Naive thymus-derived CD8-positive, alpha-beta T cell (primary cell): ENCODE data around the gene UNC13B. TPM values are rescaled to one million over a fixed set of nuclear protein-coding genes. Genes with fewer than 3 reads are reported as not detected.
"Not testable (repeated sequence)": the region's sequence is repeated elsewhere in the genome, so short reads cannot be mapped to it uniquely, and the experiment has no call there.

Experiments
- ATAC-seq, 2 donors: fragments of 150-1000 bp; cut with Tn5 transposase in 1 of 2; sonication (Bioruptor Pico), chemical (Tn5 transposase) in 1 of 2; 1 replicate in 1 of 2; 2 replicates in 1 of 2; pipeline ENCODE4 v1.10.0; 2021; ENCODE audit warnings: mild to moderate bottlenecking in 2 of 2, moderate library complexity in 2 of 2
- POLR2A ChIA-PET: fragments of 350-600 bp; sonication (Branson Sonifier 250); formaldehyde crosslinking; loops from one replicate; lab custom pipeline; 2021; ENCODE audit warnings: antibody characterized with exemption; lab: Charles Lee
- DNase-seq, 10 donors: peaks; one replicate each; pipeline versions ENCODE4 v3.0.0 to v3.0.0-alpha.2; 2020 to 2022
- H3K27ac Mint-ChIP-seq, 10 donors: one replicate each; pipeline ENCODE4 v1.8.0; 2020 to 2022; ENCODE audit warnings: mild to moderate bottlenecking in 10 of 10, mixed read lengths in 10 of 10, moderate library complexity in 4 of 10, inconsistent platforms in 1 of 10
- H3K27me3 Mint-ChIP-seq, 5 donors: one replicate each; pipeline ENCODE4 v1.8.0; 2021 to 2022; ENCODE audit warnings: mixed read lengths in 5 of 5
- H3K36me3 Mint-ChIP-seq, 3 donors: one replicate each; pipeline ENCODE4 v1.8.0; 2020 to 2022; ENCODE audit warnings: mixed read lengths in 3 of 3, mild to moderate bottlenecking in 2 of 3, inconsistent platforms in 1 of 3
- H3K4me1 Mint-ChIP-seq, 4 donors: one replicate each; pipeline ENCODE4 v1.8.0; 2021 to 2022; ENCODE audit warnings: mixed read lengths in 4 of 4
- H3K4me3 Mint-ChIP-seq, 10 donors: one replicate each; pipeline ENCODE4 v1.8.0; 2020 to 2022; ENCODE audit warnings: mild to moderate bottlenecking in 10 of 10, mixed read lengths in 10 of 10, moderate library complexity in 6 of 10, inconsistent platforms in 1 of 10
- H3K9me3 Mint-ChIP-seq, 9 donors: one replicate each; pipeline ENCODE4 v1.8.0; 2020 to 2022; ENCODE audit warnings: mixed read lengths in 9 of 9, mild to moderate bottlenecking in 3 of 9, inconsistent platforms in 1 of 9, moderate library complexity in 1 of 9
- polyA plus RNA-seq, 3 donors: library from polyadenylated mRNA; unstranded; fragments of 300-500 nt; fragmentation: Illumina TruSeq; gene quantifications; one replicate each; pipeline ENCODE4 v1.2.3, GENCODE V29; 2021
- total RNA-seq, 8 experiments: library from RNA in 2 of 8; stranded (reverse) in 2 of 8; gene quantifications; one replicate each; pipeline ENCODE4 v1.2.3 and lab custom pipeline; 2021 to 2026

The UNC13B gene
- total and polyA plus RNA-seq, 5 experiments from 2014 or later: 0.39 to 1.4 (median 0.77) TPM; not detected in 1

- ATAC-seq (no peak), DNase-seq (no peak)
- POLR2A ChIA-PET: no interaction called here
- Mint-ChIP-seq H3K27ac (no peak overlapping the region), H3K9me3 (no peaks in the 10 kb centered on the region), H3K4me1 (no peaks in the 10 kb centered on the region), H3K36me3 (peaks cover 0 to 2% (median 0%) of the 10 kb centered on the region in 3 donors), H3K27me3 (peaks cover 0 to 6% (median under 1%) of the 10 kb centered on the region in 5 donors), H3K4me3 (no peak overlapping the region)
Measured at GRCh38 chr9:35385042-35385441, 223.2 kb downstream of the UNC13B start.

- Mint-ChIP-seq H3K9me3 (no peaks in the 10 kb centered on the region), H3K4me1 (peaks cover 0 to 3% (median 0%) of the 10 kb centered on the region in 4 donors), H3K4me3 (no peak overlapping the region), H3K27ac (no peak overlapping the region), H3K36me3 (no peaks in the 10 kb centered on the region), H3K27me3 (peaks cover 0 to 20% (median 8%) of the 10 kb centered on the region in 5 donors)
- no peak for DNase-seq
- ATAC-seq: no peak
- POLR2A ChIA-PET: no interaction called here
Measured at GRCh38 chr9:35395076-35395705, 233.4 kb downstream of the UNC13B start.

GRCh38 chr9:35395706-35396101 is 233.9 kb downstream of the UNC13B start:
- POLR2A ChIA-PET: no interaction called here
- H3K27ac Mint-ChIP-seq: no peak overlapping the region
- DNase-seq: no peak
- H3K27me3 Mint-ChIP-seq: peaks cover 0 to 17% (median 6%) of the 10 kb centered on the region in 5 donors
- no peaks in the 10 kb centered on the region for H3K36me3 Mint-ChIP-seq
- no peak overlapping the region for H3K4me3 Mint-ChIP-seq
- ATAC-seq: no peak
- no peaks in the 10 kb centered on the region for H3K9me3 Mint-ChIP-seq
- peaks cover 0 to 3% (median 0%) of the 10 kb centered on the region in 4 donors for H3K4me1 Mint-ChIP-seq

GRCh38 chr9:35396560-35397215 is 234.9 kb downstream of the UNC13B start:
- H3K4me3 Mint-ChIP-seq: no peak overlapping the region
- H3K36me3 Mint-ChIP-seq: no peaks in the 10 kb centered on the region
- no peak for DNase-seq
- peaks cover 0 to 17% (median 6%) of the 10 kb centered on the region in 5 donors for H3K27me3 Mint-ChIP-seq
- no peak overlapping the region for H3K27ac Mint-ChIP-seq
- H3K9me3 Mint-ChIP-seq: no peaks in the 10 kb centered on the region
- POLR2A ChIA-PET: no interaction called here
- peaks cover 0 to 3% (median 0%) of the 10 kb centered on the region in 4 donors for H3K4me1 Mint-ChIP-seq
- ATAC-seq: no peak

- Mint-ChIP-seq H3K36me3 (no peaks in the 10 kb centered on the region), H3K9me3 (no peaks in the 10 kb centered on the region), H3K27me3 (peaks cover 0 to 16% (median 6%) of the 10 kb centered on the region in 5 donors), H3K4me1 (peaks cover 0 to 3% (median 0%) of the 10 kb centered on the region in 4 donors), H3K27ac (no peak overlapping the region), H3K4me3 (no peak overlapping the region)
- POLR2A ChIA-PET: no interaction called here
- DNase-seq (no peak), ATAC-seq (no peak)
Measured at GRCh38 chr9:35397216-35397698, 235.4 kb downstream of the UNC13B start.

GRCh38 chr9:35397923-35398322 is 236.1 kb downstream of the UNC13B start:
- peaks cover 0 to 15% (median 6%) of the 10 kb centered on the region in 5 donors for H3K27me3 Mint-ChIP-seq
- H3K36me3 Mint-ChIP-seq: no peaks in the 10 kb centered on the region
- POLR2A ChIA-PET: no interaction called here
- ATAC-seq: no peak
- no peaks in the 10 kb centered on the region for H3K9me3 Mint-ChIP-seq
- H3K4me3 Mint-ChIP-seq: no peak overlapping the region
- H3K4me1 Mint-ChIP-seq: peaks cover 0 to 3% (median 0%) of the 10 kb centered on the region in 4 donors
- DNase-seq: no peak
- no peak overlapping the region for H3K27ac Mint-ChIP-seq

- no peak overlapping the region for H3K4me3 Mint-ChIP-seq
- no peak overlapping the region for H3K27ac Mint-ChIP-seq
- no peaks in the 10 kb centered on the region for H3K36me3 Mint-ChIP-seq
- no peaks in the 10 kb centered on the region for H3K9me3 Mint-ChIP-seq
- ATAC-seq (no peak), DNase-seq (no peak)
- no peaks in the 10 kb centered on the region for H3K4me1 Mint-ChIP-seq
- POLR2A ChIA-PET: no interaction called here
- peaks cover 0 to 13% (median 3%) of the 10 kb centered on the region in 5 donors for H3K27me3 Mint-ChIP-seq
Measured at GRCh38 chr9:35398651-35399335, 237.0 kb downstream of the UNC13B start.

GRCh38 chr9:35404865-35405264 is 243.1 kb downstream of the UNC13B start:
- Mint-ChIP-seq H3K27ac (no peak overlapping the region), H3K36me3 (no peaks in the 10 kb centered on the region), H3K9me3 (no peaks in the 10 kb centered on the region), H3K27me3 (peaks cover 10 to 23% (median 20%) of the 10 kb centered on the region in 5 donors), H3K4me3 (no peak overlapping the region), H3K4me1 (peaks cover 0 to 9% (median 3%) of the 10 kb centered on the region in 4 donors)
- POLR2A ChIA-PET: no interaction called here
- no peak for ATAC-seq
- DNase-seq: no peak

- peak overlapping the region in 3 of 10 donors; percentile 30 to 61 (median 36) for H3K4me3 Mint-ChIP-seq
- POLR2A ChIA-PET: no interaction called here
- peaks cover 0 to 9% (median 3%) of the 10 kb centered on the region in 4 donors for H3K4me1 Mint-ChIP-seq
- no peak overlapping the region for H3K27ac Mint-ChIP-seq
- DNase-seq: peak in 6 of 10 donors; percentile 2 to 41 (median 24)
- H3K9me3 Mint-ChIP-seq: no peaks in the 10 kb centered on the region
- peak; percentile 60 to 74 for ATAC-seq
- H3K27me3 Mint-ChIP-seq: peaks cover 10 to 23% (median 18%) of the 10 kb centered on the region in 5 donors
- H3K36me3 Mint-ChIP-seq: no peaks in the 10 kb centered on the region
Measured at GRCh38 chr9:35406183-35406959, 244.6 kb downstream of the UNC13B start.

- no peak overlapping the region for H3K4me3 Mint-ChIP-seq
- peaks cover 13 to 38% (median 21%) of the 10 kb centered on the region in 5 donors for H3K27me3 Mint-ChIP-seq
- no peak overlapping the region for H3K27ac Mint-ChIP-seq
- H3K36me3 Mint-ChIP-seq: peaks cover 0 to 2% (median 0%) of the 10 kb centered on the region in 3 donors
- DNase-seq (no peak), ATAC-seq (no peak)
- H3K9me3 Mint-ChIP-seq: no peaks in the 10 kb centered on the region
- H3K4me1 Mint-ChIP-seq: peaks cover 0 to 9% (median 3%) of the 10 kb centered on the region in 4 donors
- POLR2A ChIA-PET: no interaction called here
Measured at GRCh38 chr9:35407846-35408245, 246.0 kb downstream of the UNC13B start.

- H3K9me3 Mint-ChIP-seq, H3K27ac Mint-ChIP-seq, H3K4me3 Mint-ChIP-seq, DNase-seq, H3K4me1 Mint-ChIP-seq, ATAC-seq, H3K36me3 Mint-ChIP-seq: not testable (repeated sequence)
- peaks cover 13 to 42% (median 25%) of the 10 kb centered on the region in 5 donors for H3K27me3 Mint-ChIP-seq
- POLR2A ChIA-PET: interaction anchor here (0.7 kb wide), 1 partner anchor 30 kb away, joined by 4 read pairs; no protein-coding TSS in a partner anchor
Measured at GRCh38 chr9:35409434-35409833, 247.6 kb downstream of the UNC13B start.

GRCh38 chr9:35414889-35415288 is 253.1 kb downstream of the UNC13B start:
- Mint-ChIP-seq H3K4me1 (no peaks in the 10 kb centered on the region), H3K4me3 (no peak overlapping the region), H3K36me3 (peaks cover 0 to 7% (median 2%) of the 10 kb centered on the region in 3 donors), H3K27ac (no peak overlapping the region), H3K27me3 (peaks cover 22 to 72% (median 46%) of the 10 kb centered on the region in 5 donors), H3K9me3 (peaks cover 0 to 5% (median 0%) of the 10 kb centered on the region in 9 donors)
- POLR2A ChIA-PET: no interaction called here
- DNase-seq (no peak), ATAC-seq (no peak)
